Ovary (tissue), 3 donors: ENCODE results near the gene FMO2.

Experiments used
- CTCF ChIP-seq, 3 donors: fragments of 450-650 bp in 2 of 3; fragments of 200-600 bp in 1 of 3; IDR thresholded peaks; one replicate each; pipeline versions ENCODE4 v1.5.1 to v1.8.0; 2016 to 2022; ENCODE audit warnings: antibody characterized with exemption in 3 of 3, mild to moderate bottlenecking in 1 of 3
- EP300 ChIP-seq: sonication (generic); formaldehyde crosslinking; IDR thresholded peaks from one replicate; pipeline ENCODE4 v1.6.1; 2017; ENCODE audit warnings: antibody characterized with exemption
- POLR2A ChIP-seq: fragments of 450-650 bp; IDR thresholded peaks from one replicate; pipeline ENCODE4 v1.6.1; 2017; ENCODE audit warnings: antibody characterized with exemption, mild to moderate bottlenecking, moderate library complexity
- donor health status: DM: no; HTN: no; CAD: no.

GRCh38 chr1:171158551-171158950 lies 26.5 kb upstream of the FMO2 start:
- TF ChIP-seq CTCF (IDR thresholded peaks at IDR 0.05) (no peak), EP300 (no peak), POLR2A (no peak)
